Measurements from ENCODE around the gene LRMDA. TPM values are rescaled to one million over a fixed set of nuclear protein-coding genes. Genes with fewer than 3 reads are reported as not detected.

Gene LRMDA
- total RNA-seq, 1 donor from 2014 or later: not detected

DNA sequence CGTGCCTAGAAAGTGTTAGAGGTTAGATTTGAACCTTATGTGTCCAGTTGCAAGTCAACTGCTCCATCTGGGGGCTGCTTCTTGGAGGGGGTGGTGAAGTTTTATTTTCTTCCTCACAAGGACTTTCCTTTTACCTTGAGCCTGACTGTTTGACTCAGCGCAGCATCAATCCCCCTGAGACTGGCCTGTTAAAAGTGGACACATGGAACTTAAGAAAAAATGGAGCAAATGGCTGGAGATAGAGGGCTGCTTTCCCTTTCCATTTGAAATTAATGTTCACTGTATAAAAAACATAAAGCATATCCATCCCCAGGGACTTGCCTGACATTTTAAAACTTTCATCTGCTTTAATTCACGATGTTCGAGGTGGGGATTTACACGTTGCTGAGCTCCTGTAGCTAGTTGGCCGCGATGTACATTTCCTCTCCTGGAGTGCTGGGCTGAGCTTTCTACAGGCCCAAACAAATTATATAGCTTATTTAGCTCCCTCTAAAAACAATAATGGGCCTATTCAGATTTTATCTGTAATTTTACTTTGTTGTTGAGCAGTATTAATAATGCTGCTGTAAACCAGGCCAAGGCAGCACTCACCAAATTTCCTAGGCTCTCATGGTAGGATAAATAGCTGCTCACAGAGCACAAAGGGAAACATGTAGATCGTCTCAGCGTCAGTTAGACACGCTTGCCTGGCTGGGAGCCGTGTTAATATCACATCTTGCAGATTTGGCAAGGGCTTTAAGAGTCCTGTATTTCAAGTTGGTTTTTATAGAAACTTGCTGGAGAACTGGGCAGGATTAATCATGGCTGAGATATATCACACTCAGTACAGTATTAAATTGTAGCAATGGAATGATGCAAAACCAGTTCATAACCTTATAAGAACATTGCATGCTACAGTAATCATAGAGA is 251.5 kb downstream of the LRMDA start:
- Mint-ChIP-seq H3K27me3 (ENCODE audit: low read depth) (no peaks in the 10 kb centered on the region), H3K4me3 (ENCODE audit: low read depth) (no peak overlapping the region), H3K27ac (no peak overlapping the region), H3K9me3 (no peaks in the 10 kb centered on the region), H3K4me1 (ENCODE audit: low read depth) (no peaks in the 10 kb centered on the region), H3K36me3 (ENCODE audit: low read depth) (no peaks in the 10 kb centered on the region)
- DNase-seq (ENCODE audit: low spot score): no peak
- intact Hi-C loops (cut with micrococcal nuclease): no loop called here

DNA sequence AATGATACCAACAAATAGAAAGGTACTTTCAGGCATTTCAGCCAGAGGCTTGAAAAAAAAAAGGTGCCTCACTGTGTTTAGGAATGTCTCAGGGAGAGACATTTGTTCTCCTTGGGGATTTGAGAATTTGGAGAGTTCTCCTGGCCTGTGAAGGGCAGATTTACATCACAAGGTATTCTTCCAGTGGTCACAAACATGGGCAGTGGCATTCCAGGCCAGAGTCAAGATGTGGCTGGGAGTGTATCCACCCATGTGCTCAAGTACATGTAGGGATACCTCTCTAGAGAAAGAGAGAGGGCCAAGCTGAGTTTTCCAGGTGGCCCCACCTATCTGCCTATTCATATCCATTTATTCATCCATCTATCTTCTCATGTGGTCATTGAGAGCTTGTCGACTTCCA is 253.8 kb downstream of the LRMDA start:
- no peaks in the 10 kb centered on the region for H3K4me1 Mint-ChIP-seq (ENCODE audit: low read depth)
- no peak overlapping the region for H3K27ac Mint-ChIP-seq
- H3K27me3 Mint-ChIP-seq (ENCODE audit: low read depth): no peaks in the 10 kb centered on the region
- H3K4me3 Mint-ChIP-seq (ENCODE audit: low read depth): no peak overlapping the region
- no peak for DNase-seq (ENCODE audit: low spot score)
- no peaks in the 10 kb centered on the region for H3K9me3 Mint-ChIP-seq
- intact Hi-C loops (cut with micrococcal nuclease): no loop called here
- no peaks in the 10 kb centered on the region for H3K36me3 Mint-ChIP-seq (ENCODE audit: low read depth)

DNA sequence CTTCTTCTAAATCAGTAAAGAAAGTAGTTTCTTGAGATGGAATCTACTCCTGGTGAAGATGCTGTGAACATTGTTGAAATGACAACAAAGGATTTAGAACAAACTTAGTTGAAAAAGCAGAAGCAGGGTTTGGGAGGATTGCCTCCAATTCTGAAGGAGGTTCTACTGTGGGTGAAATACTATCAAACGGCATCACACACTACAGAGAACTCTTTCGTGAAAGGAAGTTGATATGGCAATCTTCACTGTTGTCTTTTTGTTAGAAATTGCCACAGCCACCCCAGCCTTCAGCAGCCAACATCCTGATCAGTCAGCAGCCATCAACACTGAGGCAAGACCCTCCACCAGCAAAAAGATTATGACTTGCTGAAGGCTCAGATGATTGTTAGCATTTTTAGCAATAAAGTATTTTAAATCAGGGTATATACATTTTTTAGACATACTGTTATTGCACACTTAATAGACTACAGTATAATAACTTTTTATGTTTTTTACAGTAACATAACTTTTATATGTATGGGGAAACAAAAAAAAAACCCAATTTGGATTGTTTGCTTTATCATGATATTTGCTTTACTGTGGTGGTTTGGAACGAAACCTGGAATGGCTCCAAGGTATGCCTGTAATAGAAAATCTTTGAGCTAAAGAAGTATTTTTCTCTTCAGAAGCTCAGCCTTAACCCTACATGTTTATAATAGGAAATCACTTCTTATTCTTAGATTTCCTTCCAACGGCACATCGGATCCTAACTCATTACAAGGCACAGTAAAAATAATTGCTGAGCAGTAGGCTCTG is 257.3 kb downstream of the LRMDA start:
- H3K27me3 Mint-ChIP-seq (ENCODE audit: low read depth): no peaks in the 10 kb centered on the region
- H3K4me3 Mint-ChIP-seq (ENCODE audit: low read depth): no peak overlapping the region
- intact Hi-C loops (cut with micrococcal nuclease): no loop called here
- no peaks in the 10 kb centered on the region for H3K4me1 Mint-ChIP-seq (ENCODE audit: low read depth)
- no peaks in the 10 kb centered on the region for H3K36me3 Mint-ChIP-seq (ENCODE audit: low read depth)
- no peaks in the 10 kb centered on the region for H3K9me3 Mint-ChIP-seq
- no peak overlapping the region for H3K27ac Mint-ChIP-seq
- no peak for DNase-seq (ENCODE audit: low spot score)

DNA sequence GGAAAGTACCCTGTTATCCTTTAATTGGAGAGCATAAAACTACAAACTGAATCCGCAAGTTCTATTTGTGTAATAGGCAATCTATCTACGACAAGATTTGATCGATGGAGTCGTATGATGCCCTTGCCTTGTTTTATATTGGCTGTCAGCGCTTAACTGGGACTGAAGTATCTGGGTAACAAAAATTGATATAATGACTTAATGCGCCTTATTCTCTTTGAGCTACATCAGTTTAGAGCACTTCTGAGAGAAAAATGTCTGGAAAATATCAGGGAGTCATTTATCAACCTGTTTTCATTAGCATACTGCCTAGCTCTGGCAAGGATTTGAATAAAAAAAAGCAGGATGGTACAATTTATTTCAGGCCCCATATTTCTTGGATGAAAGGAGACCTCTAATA is 262.1 kb downstream of the LRMDA start:
- no peaks in the 10 kb centered on the region for H3K9me3 Mint-ChIP-seq
- H3K27me3 Mint-ChIP-seq (ENCODE audit: low read depth): peaks cover 2% of the 10 kb centered on the region
- H3K4me3 Mint-ChIP-seq (ENCODE audit: low read depth): no peak overlapping the region
- H3K27ac Mint-ChIP-seq: no peak overlapping the region
- H3K36me3 Mint-ChIP-seq (ENCODE audit: low read depth): no peaks in the 10 kb centered on the region
- no peak for DNase-seq (ENCODE audit: low spot score)
- no peaks in the 10 kb centered on the region for H3K4me1 Mint-ChIP-seq (ENCODE audit: low read depth)
- intact Hi-C loops (cut with micrococcal nuclease): no loop called here

DNA sequence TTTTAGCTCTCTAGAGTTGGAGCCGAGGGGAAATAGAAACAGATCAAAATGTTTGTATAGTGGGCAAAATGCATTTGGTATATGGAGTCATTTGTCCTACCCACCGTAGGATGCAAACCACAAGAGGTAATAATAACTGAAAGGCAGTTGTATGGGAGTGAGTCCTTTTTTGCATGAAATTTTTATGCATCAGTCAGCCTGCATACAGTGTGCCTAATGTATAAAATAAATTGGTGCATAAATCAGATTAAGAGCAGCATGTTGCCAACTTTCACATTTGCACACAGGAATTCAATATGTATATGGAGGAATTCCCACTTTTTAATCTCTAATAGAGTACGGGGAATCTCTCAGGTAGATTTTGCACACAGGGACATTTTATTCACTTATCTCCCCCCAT is 262.8 kb downstream of the LRMDA start:
- no peak for DNase-seq (ENCODE audit: low spot score)
- H3K9me3 Mint-ChIP-seq: no peaks in the 10 kb centered on the region
- H3K4me1 Mint-ChIP-seq (ENCODE audit: low read depth): no peaks in the 10 kb centered on the region
- intact Hi-C loops (cut with micrococcal nuclease): no loop called here
- peaks cover 2% of the 10 kb centered on the region for H3K27me3 Mint-ChIP-seq (ENCODE audit: low read depth)
- H3K4me3 Mint-ChIP-seq (ENCODE audit: low read depth): no peak overlapping the region
- H3K27ac Mint-ChIP-seq: no peak overlapping the region
- H3K36me3 Mint-ChIP-seq (ENCODE audit: low read depth): no peaks in the 10 kb centered on the region

DNA sequence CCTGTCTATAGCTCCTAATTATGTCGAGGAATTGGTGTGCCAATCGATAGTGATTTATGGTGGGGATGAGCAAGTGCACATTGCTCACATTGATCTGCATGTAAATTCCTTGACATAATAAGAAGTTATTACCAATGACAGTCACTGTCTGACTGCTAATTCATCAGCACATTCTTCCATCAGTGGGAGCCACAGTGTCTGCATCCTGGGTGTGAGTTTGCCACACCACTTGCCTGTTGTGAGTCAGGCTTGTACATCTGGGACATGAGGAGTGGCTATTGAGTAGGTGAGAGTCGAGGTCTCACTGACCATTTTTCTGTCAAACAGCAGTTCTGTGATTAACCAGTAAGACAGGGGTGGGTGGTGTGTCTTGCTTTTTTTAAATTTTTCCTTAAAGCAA is 263.4 kb downstream of the LRMDA start:
- Mint-ChIP-seq H3K4me1 (ENCODE audit: low read depth) (no peaks in the 10 kb centered on the region), H3K4me3 (ENCODE audit: low read depth) (no peak overlapping the region)
- no peak for DNase-seq (ENCODE audit: low spot score)

DNA sequence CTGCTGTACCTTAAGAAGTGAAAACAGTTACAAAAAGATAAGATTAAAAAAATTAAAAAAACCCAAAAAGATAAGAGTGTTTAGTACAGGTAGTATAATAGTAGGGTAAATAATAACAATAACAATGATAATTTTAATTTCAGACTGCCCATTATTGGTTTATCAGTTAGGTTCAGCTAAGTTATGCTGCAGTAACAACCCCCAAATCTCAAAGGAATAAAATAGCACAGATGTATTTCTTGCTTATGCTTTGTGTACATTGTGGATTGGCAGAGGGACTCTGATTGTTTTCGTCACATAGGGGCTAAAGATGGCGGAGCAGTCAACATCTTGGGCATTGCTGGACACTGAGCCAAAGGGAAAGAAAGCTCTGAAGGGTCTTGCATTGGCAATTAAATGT is 264.6 kb downstream of the LRMDA start:
- DNase-seq (ENCODE audit: low spot score): no peak
- intact Hi-C loops (cut with micrococcal nuclease): no loop called here
- Mint-ChIP-seq H3K36me3 (ENCODE audit: low read depth) (no peaks in the 10 kb centered on the region), H3K27ac (no peak overlapping the region), H3K4me1 (ENCODE audit: low read depth) (no peaks in the 10 kb centered on the region), H3K9me3 (no peaks in the 10 kb centered on the region), H3K27me3 (ENCODE audit: low read depth) (peaks cover 2% of the 10 kb centered on the region), H3K4me3 (ENCODE audit: low read depth) (no peak overlapping the region)

More for the DNA sequence above, 263.4 kb downstream of the LRMDA start:
- Mint-ChIP-seq H3K27ac (no peak overlapping the region), H3K9me3 (no peaks in the 10 kb centered on the region), H3K36me3 (ENCODE audit: low read depth) (no peaks in the 10 kb centered on the region), H3K27me3 (ENCODE audit: low read depth) (peaks cover 2% of the 10 kb centered on the region)
- intact Hi-C loops (cut with micrococcal nuclease): no loop called here

DNA sequence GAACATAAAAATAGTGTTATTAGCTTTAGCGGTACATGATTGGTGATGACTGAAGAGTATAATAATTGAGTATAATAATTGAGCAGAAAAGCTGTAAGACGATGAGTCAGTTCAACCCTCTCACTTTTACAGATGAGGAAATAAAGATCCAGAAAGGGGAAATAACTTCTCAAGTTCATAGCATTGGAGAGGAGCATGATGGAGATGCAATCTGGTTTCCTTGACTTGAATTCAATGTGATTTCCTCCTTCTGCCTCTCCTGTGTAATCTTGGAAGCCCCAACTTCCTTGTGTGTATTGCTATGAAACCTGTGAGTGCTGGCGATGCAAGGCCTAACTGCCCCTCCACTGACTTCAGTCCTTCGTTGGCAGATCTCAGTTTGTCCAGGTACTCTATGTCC is 265.1 kb downstream of the LRMDA start:
- intact Hi-C loops (cut with micrococcal nuclease): no loop called here
- no peaks in the 10 kb centered on the region for H3K36me3 Mint-ChIP-seq (ENCODE audit: low read depth)
- no peak overlapping the region for H3K4me3 Mint-ChIP-seq (ENCODE audit: low read depth)
- no peaks in the 10 kb centered on the region for H3K9me3 Mint-ChIP-seq
- H3K4me1 Mint-ChIP-seq (ENCODE audit: low read depth): no peaks in the 10 kb centered on the region
- no peak for DNase-seq (ENCODE audit: low spot score)
- peaks cover 2% of the 10 kb centered on the region for H3K27me3 Mint-ChIP-seq (ENCODE audit: low read depth)
- H3K27ac Mint-ChIP-seq: no peak overlapping the region

DNA sequence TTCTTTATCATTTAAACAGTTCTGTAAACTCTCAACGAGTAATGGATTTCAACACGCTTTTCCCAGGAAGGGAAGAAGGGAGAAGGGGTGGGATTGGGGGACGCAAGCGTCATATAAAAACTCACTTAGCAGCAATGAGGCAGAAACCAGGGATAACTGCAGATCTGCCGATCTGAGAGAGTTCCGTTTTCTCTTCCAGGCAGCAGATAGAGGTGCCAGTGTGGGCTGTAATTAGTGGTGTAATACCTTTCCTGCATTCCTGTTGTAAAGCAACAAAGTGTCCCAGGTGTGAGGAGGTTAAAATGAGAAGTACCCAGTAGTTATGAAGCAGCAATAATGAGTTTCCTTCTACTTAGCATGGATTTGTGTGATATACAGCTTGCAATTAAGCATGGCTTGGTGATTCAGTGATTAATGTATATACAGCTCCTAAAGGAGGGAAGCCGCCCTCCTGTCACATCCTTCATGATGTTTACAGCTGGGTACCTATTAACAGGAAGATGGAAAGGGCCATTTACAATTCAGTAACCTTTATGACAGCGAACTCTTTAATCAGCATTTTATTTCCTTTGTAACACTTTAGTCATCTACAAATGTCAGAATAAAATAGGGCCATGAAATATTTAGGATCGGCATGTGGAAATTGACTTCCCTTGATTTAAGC is 271.9 kb downstream of the LRMDA start:
- no peak for DNase-seq (ENCODE audit: low spot score)
- no peak overlapping the region for H3K27ac Mint-ChIP-seq
- intact Hi-C loops (cut with micrococcal nuclease): no loop called here
- H3K4me3 Mint-ChIP-seq (ENCODE audit: low read depth): no peak overlapping the region
- no peaks in the 10 kb centered on the region for H3K36me3 Mint-ChIP-seq (ENCODE audit: low read depth)
- H3K4me1 Mint-ChIP-seq (ENCODE audit: low read depth): no peaks in the 10 kb centered on the region
- H3K9me3 Mint-ChIP-seq: no peaks in the 10 kb centered on the region
- H3K27me3 Mint-ChIP-seq (ENCODE audit: low read depth): peaks cover 2% of the 10 kb centered on the region

DNA sequence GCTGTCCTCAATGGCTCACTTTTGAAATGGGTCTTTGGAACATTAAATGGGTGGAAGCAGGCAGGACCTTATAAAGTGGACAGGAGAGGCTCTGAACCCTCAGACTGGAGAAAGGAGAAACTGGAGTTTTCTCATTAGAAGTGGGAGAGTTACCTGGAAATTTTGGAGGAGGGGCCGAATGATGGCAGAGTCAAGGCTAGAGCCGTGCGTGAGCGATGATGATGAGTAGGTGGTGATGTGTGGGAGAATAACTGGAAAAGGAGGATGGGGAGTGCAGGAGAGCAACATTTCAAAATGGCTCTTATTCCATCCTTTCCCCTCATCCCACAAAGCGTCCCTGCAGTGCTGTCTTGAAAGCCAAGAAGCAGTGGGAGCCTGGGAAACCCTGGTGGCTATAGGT is 274.0 kb downstream of the LRMDA start:
- Mint-ChIP-seq H3K27me3 (ENCODE audit: low read depth) (peaks cover 3% of the 10 kb centered on the region), H3K27ac (no peak overlapping the region), H3K36me3 (ENCODE audit: low read depth) (no peaks in the 10 kb centered on the region), H3K9me3 (no peaks in the 10 kb centered on the region), H3K4me1 (ENCODE audit: low read depth) (no peaks in the 10 kb centered on the region), H3K4me3 (ENCODE audit: low read depth) (no peak overlapping the region)
- no peak for DNase-seq (ENCODE audit: low spot score)
- intact Hi-C loops (cut with micrococcal nuclease): no loop called here

DNA sequence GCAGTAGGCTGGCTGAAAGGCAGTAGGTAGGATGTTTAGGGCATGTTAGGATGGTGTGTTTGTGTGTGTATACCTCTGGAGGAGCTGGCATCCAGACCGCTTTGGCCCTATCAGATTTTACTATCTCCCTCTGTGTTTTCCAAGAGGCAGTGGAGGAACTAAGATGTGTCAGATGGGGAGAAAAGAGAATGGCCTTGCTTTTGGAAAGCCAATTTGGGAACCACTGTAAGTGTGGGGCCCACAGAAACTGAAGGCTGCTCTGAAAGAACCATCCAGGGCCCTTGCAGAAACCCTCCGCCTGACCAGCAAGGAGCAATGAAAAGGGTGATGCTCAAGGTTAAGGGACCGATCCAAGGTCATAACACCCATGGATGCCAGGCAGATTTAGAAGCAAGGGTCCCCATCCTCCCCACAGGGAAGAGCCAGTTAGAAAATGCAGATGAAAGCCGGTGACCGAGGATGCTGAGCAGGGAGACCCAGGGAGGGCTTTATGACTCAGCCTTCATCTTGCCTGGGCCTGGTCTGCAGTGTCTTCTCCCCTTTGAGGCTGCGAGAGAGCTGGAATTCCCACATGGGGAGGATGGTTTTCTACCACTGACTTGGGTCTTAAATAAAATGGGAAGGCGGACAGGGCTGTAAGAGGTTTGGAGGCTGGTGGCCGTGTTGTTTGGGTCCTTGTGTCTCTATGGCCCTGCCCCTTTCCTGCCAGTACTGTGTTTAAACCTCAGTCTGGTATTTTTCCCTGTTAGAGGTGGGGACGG is 275.8 kb downstream of the LRMDA start:
- Mint-ChIP-seq H3K27ac (no peak overlapping the region), H3K9me3 (no peaks in the 10 kb centered on the region), H3K4me1 (ENCODE audit: low read depth) (no peaks in the 10 kb centered on the region), H3K36me3 (ENCODE audit: low read depth) (no peaks in the 10 kb centered on the region), H3K4me3 (ENCODE audit: low read depth) (no peak overlapping the region), H3K27me3 (ENCODE audit: low read depth) (peaks cover 6% of the 10 kb centered on the region)
- no peak for DNase-seq (ENCODE audit: low spot score)
- intact Hi-C loops (cut with micrococcal nuclease): no loop called here

DNA sequence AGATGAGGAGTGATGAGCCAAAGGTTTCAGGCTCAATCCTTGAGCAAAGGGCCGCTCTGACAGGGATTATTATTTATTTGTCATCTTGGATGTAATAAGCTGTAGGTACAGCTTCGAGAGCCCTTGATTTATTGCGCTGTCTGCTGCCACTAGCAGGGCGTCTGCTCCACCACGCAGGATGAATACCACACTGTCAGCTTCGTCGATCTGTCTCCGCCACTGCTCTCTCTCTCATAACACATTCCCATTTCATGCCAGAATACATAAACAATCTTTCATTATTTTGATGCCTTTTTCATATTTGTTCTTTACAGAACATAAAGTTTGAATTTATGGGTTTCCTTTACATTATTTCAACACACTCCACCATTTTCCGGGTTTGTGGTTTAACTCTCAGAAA is 276.6 kb downstream of the LRMDA start:
- Mint-ChIP-seq H3K9me3 (no peaks in the 10 kb centered on the region), H3K4me3 (ENCODE audit: low read depth) (no peak overlapping the region), H3K27ac (no peak overlapping the region), H3K36me3 (ENCODE audit: low read depth) (no peaks in the 10 kb centered on the region), H3K27me3 (ENCODE audit: low read depth) (peaks cover 11% of the 10 kb centered on the region), H3K4me1 (ENCODE audit: low read depth) (no peaks in the 10 kb centered on the region)
- intact Hi-C loops (cut with micrococcal nuclease): no loop called here
- DNase-seq (ENCODE audit: low spot score): no peak
